NCI-H146 treated with DMSO at 0.1 percent for 48 hours (cell line): ENCODE data around the gene RNF112.

Source experiments
- DNase-seq: peaks from one replicate; lab custom pipeline; 2025; ENCODE audit not compliant: unreplicated experiment; lab: John Stamatoyannopoulos, UW

The RNF112 gene, protein sequence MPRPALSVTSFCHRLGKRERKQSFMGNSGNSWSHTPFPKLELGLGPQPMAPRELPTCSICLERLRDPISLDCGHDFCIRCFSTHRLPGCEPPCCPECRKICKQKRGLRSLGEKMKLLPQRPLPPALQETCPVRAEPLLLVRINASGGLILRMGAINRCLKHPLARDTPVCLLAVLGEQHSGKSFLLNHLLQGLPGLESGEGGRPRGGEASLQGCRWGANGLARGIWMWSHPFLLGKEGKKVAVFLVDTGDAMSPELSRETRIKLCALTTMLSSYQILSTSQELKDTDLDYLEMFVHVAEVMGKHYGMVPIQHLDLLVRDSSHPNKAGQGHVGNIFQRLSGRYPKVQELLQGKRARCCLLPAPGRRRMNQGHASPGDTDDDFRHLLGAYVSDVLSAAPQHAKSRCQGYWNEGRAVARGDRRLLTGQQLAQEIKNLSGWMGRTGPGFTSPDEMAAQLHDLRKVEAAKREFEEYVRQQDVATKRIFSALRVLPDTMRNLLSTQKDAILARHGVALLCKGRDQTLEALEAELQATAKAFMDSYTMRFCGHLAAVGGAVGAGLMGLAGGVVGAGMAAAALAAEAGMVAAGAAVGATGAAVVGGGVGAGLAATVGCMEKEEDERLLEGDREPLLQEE

DNA sequence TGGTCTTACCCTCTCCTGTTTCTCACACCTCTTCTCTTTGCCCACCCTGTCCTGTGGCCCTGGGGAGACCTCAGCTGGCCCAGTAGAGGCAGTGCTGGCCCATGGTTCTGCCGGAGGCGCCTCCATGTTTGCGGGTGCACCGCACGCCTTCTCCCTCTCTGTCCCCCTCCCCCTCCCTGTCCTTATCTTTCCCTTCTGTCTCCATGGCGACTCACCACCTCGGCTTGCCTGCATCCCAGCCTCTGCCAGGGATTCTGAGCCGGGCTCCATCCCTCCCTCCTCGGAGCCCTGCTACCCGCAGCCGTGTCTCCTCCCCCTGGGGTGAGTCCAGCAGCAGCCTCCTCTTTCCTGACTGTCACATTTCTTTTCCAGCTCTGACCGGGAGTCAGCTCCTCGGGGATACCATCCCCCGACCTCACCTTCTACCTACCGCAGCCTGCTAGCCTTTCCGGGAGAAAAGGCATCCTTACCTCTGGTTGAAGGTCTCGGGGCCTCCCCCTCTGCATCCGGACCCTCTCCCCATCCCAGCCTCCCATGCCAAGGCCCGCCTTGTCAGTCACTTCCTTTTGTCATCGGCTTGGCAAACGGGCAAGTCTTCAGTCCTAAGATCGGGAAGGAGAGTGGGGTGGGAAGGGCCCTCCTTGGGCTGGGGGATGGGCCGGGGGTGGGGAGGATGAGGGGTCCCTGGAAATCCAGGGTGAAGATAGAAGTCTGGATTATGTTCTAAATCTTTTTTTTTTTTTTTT lies at the start of gene RNF112:
Gene RNF112 (plus strand): TSS at position 358 of the 746 bp plus-strand sequence. CDS start 177 bp downstream, at position 535.
- DNase-seq, result peak; percentile 26

GRCh38 chr17:19361326-19361725 lies 49.7 kb upstream of the RNF112 start:
- DNase-seq, result no peak

GRCh38 chr17:19361944-19362276 lies 49.1 kb upstream of the RNF112 start:
- no peak for DNase-seq

GRCh38 chr17:19362277-19363113 lies 48.5 kb upstream of the RNF112 start, which contains the start of gene B9D1:
Gene B9D1 (minus strand): TSS chr17:19362723. CDS start chr17:19362569, 154 bp downstream.
- DNase-seq, result peak; percentile 84

DNA sequence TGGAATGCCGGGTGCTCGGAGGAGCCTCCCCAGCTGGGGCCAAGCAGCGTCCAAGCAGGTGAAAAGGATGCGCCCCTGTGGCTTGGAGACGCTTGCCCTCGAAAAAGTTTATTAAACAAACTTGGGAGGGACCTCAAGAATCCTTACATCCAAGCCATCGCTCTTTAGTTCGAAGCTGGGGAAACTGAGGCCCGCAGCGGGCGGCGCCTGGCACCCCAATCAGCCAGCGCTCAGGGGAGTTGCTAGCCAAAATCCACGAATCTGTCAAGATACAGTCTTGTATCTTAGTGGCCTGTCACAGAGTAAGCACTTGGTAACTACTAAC lies 48.0 kb upstream of the RNF112 start:
- DNase-seq, result no peak

GRCh38 chr17:19363460-19364035 lies 47.5 kb upstream of the RNF112 start:
- DNase-seq, result no peak

- DNase-seq, result peak; percentile 19
These were observed 46.1 kb upstream of the RNF112 start for GRCh38 chr17:19364699-19365498.

DNA sequence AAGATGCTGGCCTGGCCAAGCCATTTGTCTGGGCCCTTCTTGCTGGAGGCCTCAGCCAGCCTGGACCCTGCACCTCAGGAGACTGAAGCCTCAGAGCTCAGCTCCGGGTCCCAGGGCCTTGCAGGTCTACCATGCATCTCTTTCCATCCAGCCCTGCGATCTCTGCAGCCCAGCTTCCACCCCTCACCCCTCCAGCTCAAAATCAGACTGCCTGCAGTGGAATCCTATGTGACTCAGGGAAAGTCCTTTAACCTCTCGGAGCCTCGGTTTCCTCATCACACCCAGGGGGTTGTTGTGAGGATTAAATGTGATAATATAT lies 45.6 kb upstream of the RNF112 start:
- DNase-seq, result no peak

- no peak for DNase-seq
These were observed 45.0 kb upstream of the RNF112 start for GRCh38 chr17:19365833-19366636.

DNA sequence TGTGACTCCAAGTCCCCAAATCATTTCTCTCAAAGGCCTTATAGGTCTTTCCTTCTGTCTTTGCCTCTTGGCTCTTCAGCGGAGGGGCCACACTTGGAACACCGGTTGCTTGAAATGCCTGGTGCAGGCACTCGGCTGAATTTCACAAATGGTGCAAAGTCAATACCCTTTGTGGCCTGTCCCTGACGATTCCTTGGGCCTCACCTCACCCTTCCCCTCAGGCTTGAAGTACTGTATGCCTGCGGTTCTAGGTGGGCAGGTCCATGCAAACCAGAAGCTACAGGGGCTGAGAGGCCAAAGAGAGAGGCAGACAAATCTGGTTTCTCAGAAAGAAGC lies 44.4 kb upstream of the RNF112 start:
- no peak for DNase-seq

DNA sequence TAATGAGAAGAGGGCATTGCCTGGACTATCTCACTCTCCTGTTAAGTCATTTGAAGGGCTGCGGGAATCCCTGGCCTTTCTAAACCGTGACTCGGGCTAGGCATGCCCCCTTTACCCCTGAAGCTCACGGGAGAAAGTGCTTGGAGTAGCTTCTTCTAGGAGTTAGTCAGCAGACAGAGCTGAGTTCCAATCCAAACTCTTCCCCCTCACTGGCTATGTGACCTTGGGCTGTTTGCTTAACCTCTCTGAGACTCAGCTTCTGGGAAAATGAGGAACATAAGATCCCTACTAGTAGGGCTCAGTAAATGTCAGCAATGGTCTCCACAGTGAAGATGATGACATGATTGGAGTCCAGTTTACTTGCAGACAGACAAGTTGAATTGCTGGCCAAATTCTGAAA lies 42.8 kb upstream of the RNF112 start:
- no peak for DNase-seq

GRCh38 chr17:19369107-19369778 lies 41.8 kb upstream of the RNF112 start:
- DNase-seq, result no peak

DNA sequence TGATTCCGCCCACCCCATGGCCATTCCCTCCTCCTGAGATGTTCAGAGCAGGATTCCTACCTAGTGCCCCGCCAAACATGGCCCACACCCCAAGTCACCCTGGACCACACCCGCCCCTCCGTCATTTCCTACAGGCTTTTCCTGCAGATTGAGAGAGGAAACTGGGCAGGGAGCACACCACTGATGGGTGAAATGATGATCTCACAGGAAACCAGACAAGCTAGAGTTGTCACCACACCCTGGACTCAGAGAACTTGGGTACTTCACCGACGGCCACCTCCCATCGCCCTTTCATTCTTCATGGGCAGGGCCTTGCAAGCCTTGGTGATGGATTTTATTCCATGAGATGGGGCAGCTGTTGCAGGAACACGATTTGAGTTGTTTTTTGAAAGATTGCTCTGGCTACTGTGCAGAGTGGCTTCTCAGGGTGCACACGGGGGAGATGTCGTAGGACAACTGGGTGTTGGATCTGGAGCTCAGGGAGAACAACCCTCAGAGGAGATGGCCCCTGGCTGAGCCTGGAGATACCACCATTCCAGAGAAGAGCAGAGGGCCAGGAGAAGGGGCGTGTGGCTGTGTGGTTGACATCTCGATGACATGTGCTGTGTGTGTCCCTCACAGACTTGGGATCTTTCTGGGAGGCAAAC lies 41.1 kb upstream of the RNF112 start:
- no peak for DNase-seq

DNA sequence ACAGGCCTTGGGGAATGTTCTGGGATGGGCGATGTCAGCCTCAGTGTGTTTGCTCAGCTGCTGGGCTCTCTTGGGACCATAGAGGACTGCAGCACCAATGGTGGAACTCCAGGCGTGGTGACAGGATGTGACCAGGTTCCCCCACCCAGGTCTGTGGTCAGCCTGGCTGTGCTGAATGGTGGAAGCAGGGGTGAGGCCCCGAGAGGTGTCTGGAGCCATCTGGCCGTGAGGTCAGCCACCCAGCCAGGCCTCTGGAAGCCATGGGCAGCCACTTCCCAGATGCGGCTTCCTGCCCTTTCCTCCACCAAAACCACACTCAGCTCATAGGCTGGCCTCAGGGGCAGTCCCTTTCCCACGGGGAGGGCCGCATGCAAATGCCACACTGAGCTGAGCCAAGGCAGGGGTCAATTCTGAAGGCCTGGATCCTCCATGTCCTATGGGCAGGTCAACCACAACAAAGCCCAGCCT lies 40.5 kb upstream of the RNF112 start:
- DNase-seq, result no peak

DNA sequence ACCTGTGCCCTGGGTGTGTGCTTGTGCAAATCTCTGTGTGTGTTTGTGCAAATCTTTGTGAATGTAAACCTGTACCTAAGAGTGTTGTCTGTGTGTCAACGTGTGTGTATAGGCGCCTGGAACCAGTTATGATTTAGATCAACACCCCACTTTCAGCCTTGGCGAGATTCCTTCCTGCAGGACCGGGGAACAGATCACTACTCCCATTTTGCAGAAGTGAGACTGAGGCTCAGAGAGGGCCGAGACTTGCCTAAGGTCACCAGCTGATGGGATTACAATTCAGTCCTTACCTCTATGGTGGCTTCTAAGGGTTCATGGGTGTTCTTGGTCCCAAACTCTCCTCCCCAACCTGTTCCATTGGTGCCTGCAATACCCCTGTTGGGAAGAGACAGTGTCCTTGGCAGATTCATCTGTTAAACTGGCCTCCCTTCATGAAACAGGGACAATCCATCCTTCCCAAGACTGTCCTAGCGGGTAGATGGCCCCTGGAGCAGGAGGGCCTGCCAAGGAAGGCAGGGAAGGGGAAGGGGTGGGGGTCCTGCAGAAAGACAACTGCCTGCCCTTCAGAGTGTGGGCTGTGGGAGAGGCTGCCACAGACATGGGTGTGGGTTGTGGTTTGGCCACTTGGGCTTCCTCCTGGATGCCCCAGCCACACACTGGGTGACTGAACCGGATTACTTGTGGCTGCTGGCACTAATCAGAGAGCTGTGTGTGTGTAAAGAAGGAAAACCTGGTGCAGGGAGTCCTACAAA lies 39.6 kb upstream of the RNF112 start:
- DNase-seq, result no peak

DNA sequence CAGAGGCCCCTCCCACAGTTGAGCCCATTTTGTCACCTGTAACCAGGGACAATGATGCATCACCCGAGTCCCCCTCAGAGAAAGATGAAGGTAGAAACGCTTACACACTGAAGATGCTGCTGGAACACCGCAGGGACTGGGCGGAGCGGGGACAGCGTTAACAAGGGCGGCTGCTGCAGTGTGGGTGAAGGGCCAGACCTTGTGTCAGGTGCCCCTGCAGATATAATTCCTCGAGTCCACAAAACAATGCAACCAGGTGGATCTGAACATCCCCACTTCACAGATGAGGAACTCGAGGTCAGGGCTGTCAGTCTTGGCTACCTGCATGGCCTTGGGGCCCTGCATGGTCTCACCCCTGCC lies 39.0 kb upstream of the RNF112 start:
- no peak for DNase-seq

GRCh38 chr17:19372439-19372838 lies 38.6 kb upstream of the RNF112 start:
- DNase-seq, result no peak
